ENCODE data around the gene KCND2.
A peak's percentile ranks its signal among the peaks of the same experiment; 100 is the strongest.
"Not testable (repeated sequence)": the region's sequence is repeated elsewhere in the genome, so short reads cannot be mapped to it uniquely, and the experiment has no call there.

Gene KCND2

GRCh38 chr7:120502825-120503224 is 229.8 kb downstream of the KCND2 start:
- DNase-seq = no peak

- DNase-seq = no peak
Measured at GRCh38 chr7:120504386-120504785, 231.4 kb downstream of the KCND2 start.

- DNase-seq = no peak
Measured at GRCh38 chr7:120505770-120506169, 232.8 kb downstream of the KCND2 start.

- DNase-seq = no peak
Measured at GRCh38 chr7:120512701-120513100, 239.7 kb downstream of the KCND2 start.

- DNase-seq = no peak
Measured at GRCh38 chr7:120519224-120519623, 246.2 kb downstream of the KCND2 start.

- DNase-seq = no peak
Measured at GRCh38 chr7:120521761-120522737, 249.1 kb downstream of the KCND2 start.

GRCh38 chr7:120523985-120524384 is 251.0 kb downstream of the KCND2 start:
- no peak for DNase-seq

GRCh38 chr7:120526902-120527509 is 254.0 kb downstream of the KCND2 start:
- no peak for DNase-seq

GRCh38 chr7:120529736-120530135 is 256.8 kb downstream of the KCND2 start:
- DNase-seq = no peak

- no peak for DNase-seq
Measured at GRCh38 chr7:120538335-120538734, 265.4 kb downstream of the KCND2 start.

GRCh38 chr7:120539321-120539720 is 266.3 kb downstream of the KCND2 start:
- no peak for DNase-seq

GRCh38 chr7:120547605-120548004 is 274.6 kb downstream of the KCND2 start:
- no peak for DNase-seq

GRCh38 chr7:120550494-120551048 is 277.6 kb downstream of the KCND2 start:
- no peak for DNase-seq

- no peak for DNase-seq
Measured at GRCh38 chr7:120553491-120553890, 280.5 kb downstream of the KCND2 start.

GRCh38 chr7:120554960-120555571 is 282.1 kb downstream of the KCND2 start:
- DNase-seq = peak; percentile 52

GRCh38 chr7:120564145-120564544 is 291.2 kb downstream of the KCND2 start:
- DNase-seq = no peak

- DNase-seq = no peak
Measured at GRCh38 chr7:120567204-120567603, 294.2 kb downstream of the KCND2 start.

- not testable (repeated sequence) for DNase-seq
Measured at GRCh38 chr7:120578657-120579056, 305.7 kb downstream of the KCND2 start.

- no peak for DNase-seq
Measured at GRCh38 chr7:120582916-120583315, 309.9 kb downstream of the KCND2 start.

GRCh38 chr7:120583899-120584586 is 311.1 kb downstream of the KCND2 start:
- DNase-seq = no peak

GRCh38 chr7:120586571-120586970 is 313.6 kb downstream of the KCND2 start:
- DNase-seq = no peak

- DNase-seq = no peak
Measured at GRCh38 chr7:120587243-120587642, 314.3 kb downstream of the KCND2 start.

- DNase-seq = no peak
Measured at GRCh38 chr7:120588416-120588815, 315.4 kb downstream of the KCND2 start.
